ES-I3 (cell line): Measurements from ENCODE around the gene ZNF789.
A peak's percentile ranks its signal among the peaks of the same experiment; 100 is the strongest.

Source experiments
- H3K36me3 ChIP-seq: 2 replicates; pipeline ENCODE4 v1.6.1; 2013; ENCODE audit warnings: mild to moderate bottlenecking, low read length, control low read depth, moderate library complexity; ENCODE audit not compliant: insufficient read depth
- H3K4me1 ChIP-seq: 2 replicates; pipeline ENCODE4 v1.6.1; 2013; ENCODE audit warnings: mild to moderate bottlenecking, control low read depth, low read length; ENCODE audit not compliant: insufficient read depth
- H3K9ac ChIP-seq: 2 replicates; pipeline ENCODE4 v1.6.1; 2013; ENCODE audit warnings: low read depth, mild to moderate bottlenecking, low read length, moderate library complexity
- H3K9me3 ChIP-seq: 2 replicates; pipeline ENCODE4 v1.6.1; 2013; ENCODE audit warnings: mild to moderate bottlenecking, low read length, moderate library complexity; ENCODE audit not compliant: control insufficient read depth, insufficient read depth

ZNF789 gene

GRCh38 chr7:99449326-99449725 is 23.4 kb upstream of the ZNF789 start:
- Histone ChIP-seq H3K9ac (no peak overlapping the region), H3K4me1 (no peaks in the 10 kb centered on the region), H3K36me3 (peaks cover 47% of the 10 kb centered on the region), H3K9me3 (no peaks in the 10 kb centered on the region)

- H3K9ac ChIP-seq: no peak overlapping the region
- H3K4me1 ChIP-seq: no peaks in the 10 kb centered on the region
- H3K9me3 ChIP-seq: no peaks in the 10 kb centered on the region
- H3K36me3 ChIP-seq: peaks cover 41% of the 10 kb centered on the region
These were observed 20.8 kb upstream of the ZNF789 start for GRCh38 chr7:99451936-99452335.

GRCh38 chr7:99452541-99452940 is 20.1 kb upstream of the ZNF789 start:
- H3K9me3 ChIP-seq: no peaks in the 10 kb centered on the region
- peaks cover 38% of the 10 kb centered on the region for H3K36me3 ChIP-seq
- no peaks in the 10 kb centered on the region for H3K4me1 ChIP-seq
- H3K9ac ChIP-seq: no peak overlapping the region

GRCh38 chr7:99453105-99453504 is 19.6 kb upstream of the ZNF789 start:
- no peak overlapping the region for H3K9ac ChIP-seq
- H3K9me3 ChIP-seq: no peaks in the 10 kb centered on the region
- H3K4me1 ChIP-seq: no peaks in the 10 kb centered on the region
- peaks cover 41% of the 10 kb centered on the region for H3K36me3 ChIP-seq

- H3K9ac ChIP-seq: no peak overlapping the region
- no peaks in the 10 kb centered on the region for H3K9me3 ChIP-seq
- H3K4me1 ChIP-seq: no peaks in the 10 kb centered on the region
- H3K36me3 ChIP-seq: peaks cover 31% of the 10 kb centered on the region
These were observed 16.8 kb upstream of the ZNF789 start for GRCh38 chr7:99455874-99456273.

GRCh38 chr7:99456288-99456687 is 16.4 kb upstream of the ZNF789 start:
- H3K36me3 ChIP-seq: peaks cover 28% of the 10 kb centered on the region
- no peaks in the 10 kb centered on the region for H3K4me1 ChIP-seq
- no peaks in the 10 kb centered on the region for H3K9me3 ChIP-seq
- no peak overlapping the region for H3K9ac ChIP-seq

- Histone ChIP-seq H3K36me3 (peaks cover 28% of the 10 kb centered on the region), H3K9ac (no peak overlapping the region), H3K4me1 (no peaks in the 10 kb centered on the region), H3K9me3 (no peaks in the 10 kb centered on the region)
These were observed 15.5 kb upstream of the ZNF789 start for GRCh38 chr7:99457050-99457649.

- H3K4me1 ChIP-seq: no peaks in the 10 kb centered on the region
- H3K36me3 ChIP-seq: peaks cover 26% of the 10 kb centered on the region
- no peak overlapping the region for H3K9ac ChIP-seq
- no peaks in the 10 kb centered on the region for H3K9me3 ChIP-seq
These were observed 14.8 kb upstream of the ZNF789 start for GRCh38 chr7:99457650-99458493.

GRCh38 chr7:99459087-99459486 is 13.6 kb upstream of the ZNF789 start:
- H3K9ac ChIP-seq: no peak overlapping the region
- H3K36me3 ChIP-seq: peaks cover 23% of the 10 kb centered on the region; the same call in 1 of the 2 replicates

GRCh38 chr7:99460651-99461050 is 12.0 kb upstream of the ZNF789 start:
- no peaks in the 10 kb centered on the region for H3K9me3 ChIP-seq
- peaks cover 24% of the 10 kb centered on the region; the same call in 1 of the 2 replicates for H3K36me3 ChIP-seq
- H3K9ac ChIP-seq: no peak overlapping the region
- H3K4me1 ChIP-seq: no peaks in the 10 kb centered on the region

More at GRCh38 chr7:99459087-99459486, 13.6 kb upstream of the ZNF789 start:
- no peaks in the 10 kb centered on the region for H3K4me1 ChIP-seq
- H3K9me3 ChIP-seq: no peaks in the 10 kb centered on the region

GRCh38 chr7:99461221-99461620 is 11.5 kb upstream of the ZNF789 start:
- H3K4me1 ChIP-seq: no peaks in the 10 kb centered on the region
- peaks cover 24% of the 10 kb centered on the region; the same call in 1 of the 2 replicates for H3K36me3 ChIP-seq
- no peaks in the 10 kb centered on the region for H3K9me3 ChIP-seq
- H3K9ac ChIP-seq: no peak overlapping the region

- H3K9ac ChIP-seq: peak overlapping the region; percentile 94
- no peaks in the 10 kb centered on the region for H3K4me1 ChIP-seq
- H3K9me3 ChIP-seq: no peaks in the 10 kb centered on the region
- peaks cover 11% of the 10 kb centered on the region; the same call in 1 of the 2 replicates for H3K36me3 ChIP-seq
These were observed 7.3 kb upstream of the ZNF789 start for GRCh38 chr7:99465421-99465768.

- Histone ChIP-seq H3K4me1 (no peaks in the 10 kb centered on the region), H3K9me3 (no peaks in the 10 kb centered on the region), H3K9ac (peak overlapping the region; percentile 35; the same call in 1 of the 2 replicates), H3K36me3 (peaks cover 3% of the 10 kb centered on the region; the same call in 1 of the 2 replicates)
These were observed 4.3 kb upstream of the ZNF789 start for GRCh38 chr7:99468336-99468918.

- Histone ChIP-seq H3K36me3 (no peaks in the 10 kb centered on the region), H3K9me3 (no peaks in the 10 kb centered on the region), H3K4me1 (no peaks in the 10 kb centered on the region), H3K9ac (peak overlapping the region; percentile 46; the same call in 1 of the 2 replicates)
These were observed 3.2 kb upstream of the ZNF789 start for GRCh38 chr7:99469381-99470065.
